Sigmoid colon (tissue), 4 donors: ENCODE measurements around the gene NRG3.

Experiments
- CTCF ChIP-seq, 4 experiments: fragments of 450-650 bp in 3 of 4; fragments of 200-600 bp in 1 of 4; IDR thresholded peaks; one replicate each; pipeline ENCODE4 v1.5.1; 2016 to 2019; ENCODE audit warnings: antibody characterized with exemption in 4 of 4, mild to moderate bottlenecking in 3 of 4, moderate library complexity in 2 of 4
- EP300 ChIP-seq, 4 donors: sonication (generic); formaldehyde crosslinking; IDR thresholded peaks; one replicate each; pipeline ENCODE4 v1.6.1; 2017; ENCODE audit warnings: antibody characterized with exemption in 4 of 4
- POLR2A ChIP-seq, 2 donors: fragments of 450-650 bp; IDR thresholded peaks; one replicate each; pipeline ENCODE4 v1.6.1; 2016; ENCODE audit warnings: antibody characterized with exemption in 2 of 2, mild to moderate bottlenecking in 2 of 2, moderate library complexity in 2 of 2
- POLR2AphosphoS5 ChIP-seq, 4 donors: sonication (generic); formaldehyde crosslinking; IDR thresholded peaks; one replicate each; pipeline ENCODE4 v1.6.1; 2017; ENCODE audit warnings: antibody characterized with exemption in 4 of 4

- no peak for TF ChIP-seq POLR2A (IDR thresholded peaks at IDR 0.05)
- TF ChIP-seq POLR2AphosphoS5 (IDR thresholded peaks at IDR 0.05): no peak
- no peak for TF ChIP-seq EP300 (IDR thresholded peaks at IDR 0.05)
- no peak for TF ChIP-seq CTCF (IDR thresholded peaks at IDR 0.05)
These were observed 9.4 kb upstream of the NRG3 start for GRCh38 chr10:81865581-81865980.
